ENCODE measurements around the gene PTPRT. TPM values are rescaled to one million over a fixed set of nuclear protein-coding genes. Genes with fewer than 3 reads are reported as not detected.

Gene PTPRT
- polyA plus RNA-seq, 3 donors: 0.56 to 1.3 (median 0.62) TPM

- no peak for DNase-seq
Measured at GRCh38 chr20:43119720-43120119, 70.0 kb downstream of the PTPRT start.

- no peak for DNase-seq
Measured at GRCh38 chr20:43102394-43102793, 87.3 kb downstream of the PTPRT start.

GRCh38 chr20:43096931-43097260 is 92.8 kb downstream of the PTPRT start:
- DNase-seq: no peak

- peak; percentile 51 for DNase-seq
Measured at GRCh38 chr20:43096126-43096930, 93.4 kb downstream of the PTPRT start.

- DNase-seq: no peak
Measured at GRCh38 chr20:43095034-43095433, 94.7 kb downstream of the PTPRT start.

GRCh38 chr20:43092386-43093088 is 97.2 kb downstream of the PTPRT start:
- DNase-seq: no peak

GRCh38 chr20:43068482-43068881 is 121.2 kb downstream of the PTPRT start:
- DNase-seq: no peak

- DNase-seq: no peak
Measured at GRCh38 chr20:43066125-43066524, 123.6 kb downstream of the PTPRT start.

- no peak for DNase-seq
Measured at GRCh38 chr20:43065299-43065698, 124.4 kb downstream of the PTPRT start.

- no peak for DNase-seq
Measured at GRCh38 chr20:43058077-43058476, 131.6 kb downstream of the PTPRT start.

GRCh38 chr20:43057317-43057716 is 132.4 kb downstream of the PTPRT start:
- DNase-seq: no peak

GRCh38 chr20:43055181-43055884 is 134.4 kb downstream of the PTPRT start:
- no peak for DNase-seq

GRCh38 chr20:43052532-43052931 is 137.2 kb downstream of the PTPRT start:
- DNase-seq: no peak

GRCh38 chr20:43046966-43047365 is 142.7 kb downstream of the PTPRT start:
- peak; percentile 11 for DNase-seq

GRCh38 chr20:43043887-43044286 is 145.8 kb downstream of the PTPRT start:
- DNase-seq: peak; percentile 30

GRCh38 chr20:43040427-43040826 is 149.3 kb downstream of the PTPRT start:
- peak; percentile 53 for DNase-seq

GRCh38 chr20:43037605-43038309 is 151.9 kb downstream of the PTPRT start:
- no peak for DNase-seq

GRCh38 chr20:43034981-43035724 is 154.6 kb downstream of the PTPRT start:
- DNase-seq: no peak

GRCh38 chr20:43032459-43032858 is 157.2 kb downstream of the PTPRT start:
- no peak for DNase-seq

GRCh38 chr20:43029176-43029575 is 160.5 kb downstream of the PTPRT start:
- no peak for DNase-seq

- DNase-seq: no peak
Measured at GRCh38 chr20:43028470-43028869, 161.2 kb downstream of the PTPRT start.

All from renal pelvis (tissue), 4 donors.